SK-N-SH (cell line): ENCODE data around the gene PTN. TPM values are rescaled to one million over a fixed set of nuclear protein-coding genes. Genes with fewer than 3 reads are reported as not detected.

Experiments
- CTCF ChIA-PET: fragments of 300-600, 350-600 bp; formaldehyde crosslinking; extraction: SDS; loops from one replicate; lab custom pipeline; 2021; lab: Yijun Ruan, JAX
- POLR2A ChIA-PET: fragments of 350-600 bp; sonication (Branson Sonifier 250); formaldehyde crosslinking; extraction: SDS; loops from one replicate; lab custom pipeline; 2020; ENCODE audit warnings: antibody characterized with exemption, inconsistent platforms; lab: Yijun Ruan, JAX
- DNase-seq: peaks from one replicate; pipeline ENCODE4 v3.0.0; 2012
- H2AFZ ChIP-seq: fragments of 200-600 bp; sonication (generic); 2 replicates; pipeline ENCODE4 v1.8.1; 2016; ENCODE audit warnings: antibody characterized with exemption, mild to moderate bottlenecking, low read depth
- H3F3A ChIP-seq: fragments of 200-600 bp; sonication (generic); replicated peaks from 2 replicates; pipeline ENCODE3; 2016; ENCODE audit warnings: antibody characterized with exemption, mild to moderate bottlenecking; ENCODE audit not compliant: insufficient read depth
- H3K27ac ChIP-seq, 2 experiments: fragments of 200-500 bp in 1 of 2; fragments of 200-600 bp in 1 of 2; sonication (Bioruptor generic) in 1 of 2; sonication (generic), shearing (Covaris generic) in 1 of 2; 2 replicates each; pipeline versions ENCODE4 v1.5.1 to v1.6.1; 2014 to 2016; ENCODE audit warnings: low read depth in 2 of 2, inconsistent platforms in 1 of 2, low read length in 1 of 2, mild to moderate bottlenecking in 1 of 2, mixed read lengths in 1 of 2
- H3K27me3 ChIP-seq: fragments of 200-600 bp; sonication (generic), shearing (Covaris generic); 2 replicates; pipeline ENCODE4 v1.6.1; 2016; ENCODE audit warnings: mixed run types; ENCODE audit not compliant: insufficient read depth
- H3K36me3 ChIP-seq, 2 experiments: fragments of 200-500 bp in 1 of 2; fragments of 200-600 bp in 1 of 2; sonication (Bioruptor generic) in 1 of 2; sonication (generic) in 1 of 2; replicated peaks in 1 of 2; 2 replicates each; pipeline versions ENCODE3 to v1.5.1; 2014 to 2016; ENCODE audit warnings: low read length in 1 of 2, mild to moderate bottlenecking in 1 of 2; ENCODE audit not compliant: insufficient read depth in 2 of 2, control insufficient read depth in 1 of 2
- H3K4me1 ChIP-seq, 2 experiments: fragments of 200-500 bp in 1 of 2; fragments of 200-600 bp in 1 of 2; sonication (Bioruptor generic) in 1 of 2; sonication (generic), shearing (Covaris generic) in 1 of 2; 2 replicates each; pipeline versions ENCODE4 v1.5.1 to v1.6.1; 2014 to 2016; ENCODE audit warnings: low read depth in 1 of 2, low read length in 1 of 2, mixed run types in 1 of 2; ENCODE audit not compliant: insufficient read depth in 2 of 2, control insufficient read depth in 1 of 2
- H3K4me2 ChIP-seq: fragments of 200-600 bp; sonication (generic), shearing (Covaris generic); 2 replicates; pipeline ENCODE4 v1.6.1; 2017; ENCODE audit warnings: mixed run types
- H3K4me3 ChIP-seq, 2 experiments: fragments of 200-500 bp in 1 of 2; fragments of 200-600 bp in 1 of 2; sonication (Bioruptor generic) in 1 of 2; sonication (generic), shearing (Covaris generic) in 1 of 2; 2 replicates each; pipeline versions ENCODE4 v1.5.1 to v1.8.1; 2014 to 2016; ENCODE audit warnings: low read depth in 2 of 2, inconsistent platforms in 1 of 2, low read length in 1 of 2, mild to moderate bottlenecking in 1 of 2, mixed read lengths in 1 of 2, moderate library complexity in 1 of 2
- H3K79me2 ChIP-seq: fragments of 200-600 bp; sonication (generic); 2 replicates; pipeline ENCODE4 v1.8.1; 2017; ENCODE audit warnings: mild to moderate bottlenecking; ENCODE audit not compliant: insufficient read depth
- H3K9ac ChIP-seq: fragments of 200-600 bp; sonication (generic); 2 replicates; pipeline ENCODE4 v1.6.1; 2017; ENCODE audit warnings: mixed run types
- H3K9me2 ChIP-seq: fragments of 200-600 bp; sonication (generic); 2 replicates; pipeline ENCODE4 v1.6.1; 2017; ENCODE audit warnings: mixed run types
- H3K9me3 ChIP-seq: fragments of 200-600 bp; sonication (generic); 2 replicates; pipeline ENCODE4 v1.6.1; 2017; ENCODE audit warnings: mixed run types, mild to moderate bottlenecking, moderate library complexity
- H4K20me1 ChIP-seq: fragments of 200-600 bp; sonication (generic); 2 replicates; pipeline ENCODE4 v1.6.1; 2017; ENCODE audit warnings: mild to moderate bottlenecking, mixed run types; ENCODE audit not compliant: insufficient read depth
- CHD2 ChIP-seq: fragments of 150-350 bp; IDR thresholded peaks from 2 replicates; pipeline ENCODE4 v1.6.1; 2018; ENCODE audit warnings: low read length; ENCODE audit not compliant: partially characterized antibody
- ELF1 ChIP-seq: IDR thresholded peaks from 2 replicates; pipeline ENCODE4 v1.4.0; 2012
- EZH2phosphoT487 ChIP-seq: fragments of 200-600 bp; sonication (generic); IDR thresholded peaks from 2 replicates; pipeline ENCODE4 v1.6.1; 2017; ENCODE audit warnings: low read depth, mixed run types, mild to moderate bottlenecking, antibody characterized with exemption, moderate library complexity, borderline replicate concordance
- FOSL2 ChIP-seq: IDR thresholded peaks from 2 replicates; pipeline ENCODE4 v1.4.0; 2012; ENCODE audit warnings: low read depth, mild to moderate bottlenecking, moderate library complexity, borderline replicate concordance
- FOXJ3 ChIP-seq: sonication (generic); formaldehyde crosslinking; IDR thresholded peaks from 2 replicates; pipeline ENCODE4 v1.5.1; 2020; ENCODE audit warnings: mild to moderate bottlenecking, missing genetic modification reagents
- FOXM1 ChIP-seq: IDR thresholded peaks from 2 replicates; pipeline ENCODE4 v1.4.0; 2012; ENCODE audit warnings: low read depth, mild to moderate bottlenecking
- GABPA ChIP-seq: IDR thresholded peaks from 2 replicates; pipeline ENCODE4 v1.4.0; 2012; ENCODE audit warnings: low read depth, mild to moderate bottlenecking
- GATA2 ChIP-seq: sonication (generic); formaldehyde crosslinking; IDR thresholded peaks from 2 replicates; pipeline ENCODE4 v1.5.0; 2020; ENCODE audit warnings: mild to moderate bottlenecking, missing genetic modification reagents
- MAX ChIP-seq: IDR thresholded peaks from 2 replicates; pipeline ENCODE4 v1.4.0; 2012; ENCODE audit warnings: low read depth
- MEF2A ChIP-seq: IDR thresholded peaks from 2 replicates; pipeline ENCODE4 v1.4.0; 2012; ENCODE audit warnings: low read depth, borderline replicate concordance
- NFIC ChIP-seq: IDR thresholded peaks from 2 replicates; pipeline ENCODE4 v1.4.0; 2012; ENCODE audit warnings: borderline replicate concordance
- NRF1 ChIP-seq: IDR thresholded peaks from 2 replicates; pipeline ENCODE4 v1.6.1; 2012; ENCODE audit warnings: low read depth, mild to moderate bottlenecking, low read length
- PBX3 ChIP-seq: IDR thresholded peaks from 2 replicates; pipeline ENCODE4; 2012
- RAD21 ChIP-seq: IDR thresholded peaks from 2 replicates; pipeline ENCODE4 v1.6.1; 2012; ENCODE audit warnings: mild to moderate bottlenecking, low read length
- RCOR1 ChIP-seq: fragments of 150-350 bp; IDR thresholded peaks from 2 replicates; pipeline ENCODE4 v1.6.1; 2017; ENCODE audit warnings: antibody characterized with exemption, low read length
- RXRA ChIP-seq: IDR thresholded peaks from 2 replicates; pipeline ENCODE4 v1.4.0; 2012; ENCODE audit warnings: low read depth, mild to moderate bottlenecking, borderline replicate concordance
- SMC3 ChIP-seq: IDR thresholded peaks from 2 replicates; pipeline ENCODE4 v1.6.1; 2012; ENCODE audit warnings: low read depth, low read length, improper control_type of control experiment
- TCF12 ChIP-seq: IDR thresholded peaks from 2 replicates; pipeline ENCODE4 v1.4.0; 2012
- TEAD4 ChIP-seq: IDR thresholded peaks from 2 replicates; pipeline ENCODE4 v1.4.0; 2012; ENCODE audit warnings: mild to moderate bottlenecking, borderline replicate concordance; ENCODE audit not compliant: insufficient read depth
- WGBS: methylation state at CpG from one replicate; pipeline ENCODE4 v1.1.6; 2017; ENCODE audit warnings: low lambda C conversion rate; 5-methylcytosine and 5-hydroxymethylcytosine counted together
- polyA plus RNA-seq, 3 experiments: library from polyadenylated mRNA; depleted of rRNA; stranded (reverse); fragments of >200 nt; gene quantifications; 2 replicates each; pipeline ENCODE4 v1.2.3, GENCODE V29; 2012
- TF ChIP-seq, protein P1 (sequence below): fragments of 200-600 bp; sonication (generic); IDR thresholded peaks from 2 replicates; pipeline ENCODE4 v1.6.1; 2017; ENCODE audit warnings: antibody characterized with exemption, mild to moderate bottlenecking, moderate library complexity

Gene PTN
- polyA plus RNA-seq, 1 of the 3 experiments (the other 2 are of a cell fraction), result 23.7 TPM

GRCh38 chr7:137328373-137329120 is 15.0 kb downstream of the PTN start:
- Histone ChIP-seq H3K9ac (no peak overlapping the region), H3K27ac (no peak overlapping the region), H3K4me1 (peaks cover 0 to 19% of the 10 kb centered on the region in 2 experiments; a peak in 2 of 4 replicates), H3F3A (no peaks in the 10 kb centered on the region), H2AFZ (no peak overlapping the region), H3K79me2 (no peaks in the 10 kb centered on the region)
- no peak for TF ChIP-seq NRF1
- no peak for TF ChIP-seq MEF2A
- TF ChIP-seq, protein P1, sequence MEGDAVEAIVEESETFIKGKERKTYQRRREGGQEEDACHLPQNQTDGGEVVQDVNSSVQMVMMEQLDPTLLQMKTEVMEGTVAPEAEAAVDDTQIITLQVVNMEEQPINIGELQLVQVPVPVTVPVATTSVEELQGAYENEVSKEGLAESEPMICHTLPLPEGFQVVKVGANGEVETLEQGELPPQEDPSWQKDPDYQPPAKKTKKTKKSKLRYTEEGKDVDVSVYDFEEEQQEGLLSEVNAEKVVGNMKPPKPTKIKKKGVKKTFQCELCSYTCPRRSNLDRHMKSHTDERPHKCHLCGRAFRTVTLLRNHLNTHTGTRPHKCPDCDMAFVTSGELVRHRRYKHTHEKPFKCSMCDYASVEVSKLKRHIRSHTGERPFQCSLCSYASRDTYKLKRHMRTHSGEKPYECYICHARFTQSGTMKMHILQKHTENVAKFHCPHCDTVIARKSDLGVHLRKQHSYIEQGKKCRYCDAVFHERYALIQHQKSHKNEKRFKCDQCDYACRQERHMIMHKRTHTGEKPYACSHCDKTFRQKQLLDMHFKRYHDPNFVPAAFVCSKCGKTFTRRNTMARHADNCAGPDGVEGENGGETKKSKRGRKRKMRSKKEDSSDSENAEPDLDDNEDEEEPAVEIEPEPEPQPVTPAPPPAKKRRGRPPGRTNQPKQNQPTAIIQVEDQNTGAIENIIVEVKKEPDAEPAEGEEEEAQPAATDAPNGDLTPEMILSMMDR, result no peak
- no peak for TF ChIP-seq RXRA
- TF ChIP-seq GATA2 (CRISPR knock-in tag), result no peak
- TF ChIP-seq ELF1, result no peak
- TF ChIP-seq SMC3, result no peak
- no peak for TF ChIP-seq NFIC
- TF ChIP-seq FOSL2, result no peak
- TF ChIP-seq GABPA, result no peak
- TF ChIP-seq RAD21, result no peak
- TF ChIP-seq TCF12, result no peak
- TF ChIP-seq CHD2, result no peak
- TF ChIP-seq PBX3, result no peak
- no peak for TF ChIP-seq FOXM1
- no peak for TF ChIP-seq EZH2phosphoT487
- no peak for TF ChIP-seq MAX
- no peak for TF ChIP-seq TEAD4
- no peak for TF ChIP-seq RCOR1
- no peak for TF ChIP-seq FOXJ3 (CRISPR knock-in tag)
- TF ChIP-seq, all 33 proteins: peak for 0
- POLR2A ChIA-PET, result no interaction called here
- Histone ChIP-seq H4K20me1 (no peaks in the 10 kb centered on the region), H3K4me2 (no peak overlapping the region), H3K9me2 (no peaks in the 10 kb centered on the region), H3K4me3 (no peak overlapping the region), H3K9me3 (no peaks in the 10 kb centered on the region), H3K36me3 (no peaks in the 10 kb centered on the region), H3K27me3 (no peaks in the 10 kb centered on the region)
- DNase-seq, result no peak
- CTCF ChIA-PET, result interaction anchor here (0.8 kb wide), 1 partner anchor 159 kb away, joined by 3 read pairs; no protein-coding TSS in a partner anchor
- WGBS, result 39% methylated on average over 5 of the region's 5 CpGs
